Measurements from ENCODE around the gene LBHD1. TPM values are rescaled to one million over a fixed set of nuclear protein-coding genes. Genes with fewer than 3 reads are reported as not detected.

The LBHD1 gene
- total and polyA plus RNA-seq, 2 of the 13 experiments (the other 11 are each of a cell fraction or from before 2014, with no cell fraction given) = 3.2 to 3.7 TPM

DNA sequence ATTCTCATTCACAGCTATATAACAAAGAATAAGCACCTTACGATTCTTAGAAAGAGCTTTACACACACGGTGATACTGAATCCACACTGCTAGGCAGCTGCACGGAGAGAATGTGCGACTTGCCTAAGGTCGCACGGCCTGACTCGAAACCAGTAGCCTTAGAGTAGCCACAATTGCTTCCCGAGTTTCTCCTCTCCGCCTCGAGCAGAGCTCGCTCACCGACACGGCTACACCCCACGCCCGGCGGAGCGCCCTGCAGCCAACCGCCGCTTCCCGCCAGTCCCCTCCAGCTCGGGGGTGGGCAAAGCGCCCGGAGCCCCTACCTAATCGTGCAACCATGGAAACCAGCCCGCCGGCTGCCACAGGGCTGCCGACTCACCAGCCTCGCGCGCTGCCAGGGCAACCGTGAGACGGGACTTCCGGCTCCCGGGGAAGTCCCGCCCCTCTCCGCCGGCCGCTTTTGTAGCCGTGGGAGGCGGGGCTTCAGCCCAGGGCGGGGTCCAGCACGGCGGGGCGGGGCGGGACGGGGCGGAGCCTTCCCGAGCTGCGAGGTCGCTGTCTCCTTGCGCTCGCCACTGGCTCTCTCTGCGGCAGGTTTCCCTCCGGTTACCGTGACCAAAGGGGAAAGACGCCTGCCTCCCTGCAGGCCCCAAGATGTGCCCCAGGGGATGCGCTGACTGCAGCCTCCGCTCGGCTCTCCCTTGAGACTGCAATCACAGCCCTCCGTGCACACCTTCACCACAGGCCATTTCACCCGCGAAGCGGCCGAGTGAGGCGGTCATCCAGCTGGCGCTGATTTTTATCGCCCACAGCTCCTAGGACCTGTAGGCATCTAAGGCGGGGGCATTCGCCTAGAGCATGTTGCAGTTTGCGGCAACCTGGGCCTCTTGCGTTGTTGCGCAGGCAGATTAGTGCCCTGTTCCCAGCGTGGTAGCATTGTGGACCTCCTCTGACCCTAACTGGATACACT lies 34.1 kb upstream of the LBHD1 start (continued):
- TF ChIP-seq, protein P1, sequence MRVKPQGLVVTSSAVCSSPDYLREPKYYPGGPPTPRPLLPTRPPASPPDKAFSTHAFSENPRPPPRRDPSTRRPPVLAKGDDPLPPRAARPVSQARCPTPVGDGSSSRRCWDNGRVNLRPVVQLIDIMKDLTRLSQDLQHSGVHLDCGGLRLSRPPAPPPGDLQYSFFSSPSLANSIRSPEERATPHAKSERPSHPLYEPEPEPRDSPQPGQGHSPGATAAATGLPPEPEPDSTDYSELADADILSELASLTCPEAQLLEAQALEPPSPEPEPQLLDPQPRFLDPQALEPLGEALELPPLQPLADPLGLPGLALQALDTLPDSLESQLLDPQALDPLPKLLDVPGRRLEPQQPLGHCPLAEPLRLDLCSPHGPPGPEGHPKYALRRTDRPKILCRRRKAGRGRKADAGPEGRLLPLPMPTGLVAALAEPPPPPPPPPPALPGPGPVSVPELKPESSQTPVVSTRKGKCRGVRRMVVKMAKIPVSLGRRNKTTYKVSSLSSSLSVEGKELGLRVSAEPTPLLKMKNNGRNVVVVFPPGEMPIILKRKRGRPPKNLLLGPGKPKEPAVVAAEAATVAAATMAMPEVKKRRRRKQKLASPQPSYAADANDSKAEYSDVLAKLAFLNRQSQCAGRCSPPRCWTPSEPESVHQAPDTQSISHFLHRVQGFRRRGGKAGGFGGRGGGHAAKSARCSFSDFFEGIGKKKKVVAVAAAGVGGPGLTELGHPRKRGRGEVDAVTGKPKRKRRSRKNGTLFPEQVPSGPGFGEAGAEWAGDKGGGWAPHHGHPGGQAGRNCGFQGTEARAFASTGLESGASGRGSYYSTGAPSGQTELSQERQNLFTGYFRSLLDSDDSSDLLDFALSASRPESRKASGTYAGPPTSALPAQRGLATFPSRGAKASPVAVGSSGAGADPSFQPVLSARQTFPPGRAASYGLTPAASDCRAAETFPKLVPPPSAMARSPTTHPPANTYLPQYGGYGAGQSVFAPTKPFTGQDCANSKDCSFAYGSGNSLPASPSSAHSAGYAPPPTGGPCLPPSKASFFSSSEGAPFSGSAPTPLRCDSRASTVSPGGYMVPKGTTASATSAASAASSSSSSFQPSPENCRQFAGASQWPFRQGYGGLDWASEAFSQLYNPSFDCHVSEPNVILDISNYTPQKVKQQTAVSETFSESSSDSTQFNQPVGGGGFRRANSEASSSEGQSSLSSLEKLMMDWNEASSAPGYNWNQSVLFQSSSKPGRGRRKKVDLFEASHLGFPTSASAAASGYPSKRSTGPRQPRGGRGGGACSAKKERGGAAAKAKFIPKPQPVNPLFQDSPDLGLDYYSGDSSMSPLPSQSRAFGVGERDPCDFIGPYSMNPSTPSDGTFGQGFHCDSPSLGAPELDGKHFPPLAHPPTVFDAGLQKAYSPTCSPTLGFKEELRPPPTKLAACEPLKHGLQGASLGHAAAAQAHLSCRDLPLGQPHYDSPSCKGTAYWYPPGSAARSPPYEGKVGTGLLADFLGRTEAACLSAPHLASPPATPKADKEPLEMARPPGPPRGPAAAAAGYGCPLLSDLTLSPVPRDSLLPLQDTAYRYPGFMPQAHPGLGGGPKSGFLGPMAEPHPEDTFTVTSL (CRISPR knock-in tag; IDR thresholded peaks at IDR 0.05; ENCODE audit: borderline replicate concordance) = no peak
- TF ChIP-seq FOXP4 (CRISPR knock-in tag; IDR thresholded peaks at IDR 0.05) (no peak), ZNF10 (CRISPR knock-in tag; IDR thresholded peaks at IDR 0.05; ENCODE audit: borderline replicate concordance, low read depth) (no peak), SIX1 (CRISPR knock-in tag; IDR thresholded peaks at IDR 0.05; ENCODE audit: borderline replicate concordance) (no peak), CEBPZ (IDR thresholded peaks at IDR 0.05; ENCODE audit: low read length) (no peak), NFAT5 (CRISPR knock-in tag; IDR thresholded peaks at IDR 0.05) (no peak), ZEB1 (IDR thresholded peaks at IDR 0.05; ENCODE audit: insufficient replicate concordance, low read depth) (no peak), MED13 (CRISPR knock-in tag; IDR thresholded peaks at IDR 0.05) (no peak), ZMYM4 (CRISPR knock-in tag; IDR thresholded peaks at IDR 0.05) (no peak)

Data from HepG2 (cell line).